ENCODE measurements around the gene UBE2D3.

Gene UBE2D3

DNA sequence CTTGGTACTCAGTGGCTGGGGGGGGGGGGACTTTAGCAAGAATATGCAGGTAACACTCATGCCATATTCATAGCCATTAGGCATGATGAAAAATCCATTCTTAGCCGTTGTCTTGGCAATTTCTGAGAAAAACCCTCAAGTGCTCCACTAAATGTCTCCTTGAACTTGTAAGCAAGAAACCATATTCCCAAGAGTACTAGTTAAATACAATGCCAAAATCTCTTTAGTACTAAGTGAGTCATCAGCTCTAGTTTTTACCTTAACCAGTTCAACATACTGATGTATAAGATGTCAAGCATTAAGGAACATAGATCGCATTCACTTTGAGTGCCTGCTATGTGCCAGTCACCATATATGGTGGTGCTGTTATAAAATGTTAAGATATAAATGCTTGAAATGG, 27.5 kb downstream of the UBE2D3 start:
- in situ Hi-C loops (cut with HindIII; ENCODE audit: low sequenced_read_pairs) = loop anchor here (5.0 kb wide), 1 partner anchor 178 kb away; no protein-coding TSS in a partner anchor

DNA sequence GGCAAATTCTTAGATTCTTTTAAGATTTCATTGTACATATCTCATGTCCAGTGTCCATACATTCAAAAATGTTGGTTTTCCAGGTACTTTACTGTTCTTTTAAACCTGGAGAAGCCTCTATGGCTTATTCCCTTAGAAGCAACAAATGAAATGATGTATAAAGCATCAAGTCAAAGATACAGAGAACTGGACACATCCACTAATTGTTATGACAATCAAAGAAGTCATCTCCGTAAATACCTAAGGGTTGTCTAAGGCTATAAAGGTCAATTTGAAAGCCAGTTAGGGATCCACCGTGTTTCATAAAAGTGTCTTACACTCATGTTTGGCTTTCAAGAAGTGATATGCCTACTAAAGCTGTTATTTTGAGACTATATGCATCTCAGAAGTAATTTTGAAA, 32.4 kb downstream of the UBE2D3 start:
- in situ Hi-C loops (cut with HindIII; ENCODE audit: low sequenced_read_pairs) = no loop called here

- in situ Hi-C loops (cut with HindIII; ENCODE audit: low sequenced_read_pairs) = no loop called here
Measured at GRCh38 chr4:102792361-102792936, 34.9 kb downstream of the UBE2D3 start.

DNA sequence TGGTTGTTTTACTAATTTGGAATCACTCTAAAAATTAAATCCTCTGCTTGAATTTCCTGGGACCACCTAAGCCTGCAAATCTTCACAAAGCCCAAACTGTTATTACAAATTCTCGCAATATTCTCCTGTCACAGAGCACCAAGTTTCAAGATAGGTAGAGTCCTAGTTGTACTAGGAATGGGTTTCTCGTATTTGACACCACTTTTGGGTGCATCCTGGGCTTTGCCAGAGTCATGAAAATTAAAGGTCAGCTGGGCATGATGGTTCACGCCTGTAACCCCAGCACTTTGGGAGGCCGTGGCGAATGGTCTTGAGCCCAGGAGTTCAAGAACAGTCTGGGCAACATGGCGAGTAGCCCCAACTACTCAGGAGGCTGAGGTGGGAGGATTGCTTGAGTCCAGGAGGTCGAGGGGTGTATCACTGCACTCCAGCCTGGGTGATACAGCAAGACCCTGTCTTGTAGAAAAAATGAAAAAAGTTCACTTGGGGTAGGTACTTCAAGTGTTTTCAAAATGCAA, 36.0 kb downstream of the UBE2D3 start:
- in situ Hi-C loops (cut with HindIII; ENCODE audit: low sequenced_read_pairs) = no loop called here

DNA sequence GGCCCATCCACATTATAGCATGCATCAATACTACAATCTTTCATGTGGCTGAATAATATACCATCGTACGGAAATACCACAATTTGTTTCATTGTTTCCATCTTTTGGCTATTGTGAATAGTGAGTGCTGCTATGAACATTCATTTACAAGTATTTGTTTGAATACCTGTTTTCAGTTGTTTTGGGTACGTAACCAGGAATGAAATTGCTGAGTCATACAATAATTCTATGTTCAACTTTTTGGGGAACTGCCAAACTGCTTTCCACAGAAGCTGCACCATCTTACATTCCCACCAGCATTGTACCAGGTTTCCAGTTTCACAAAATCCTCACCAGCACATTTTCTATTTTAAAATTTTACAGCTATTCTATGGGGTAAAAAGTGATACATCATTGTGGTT, 38.0 kb downstream of the UBE2D3 start:
- in situ Hi-C loops (cut with HindIII; ENCODE audit: low sequenced_read_pairs) = no loop called here

GRCh38 chr4:102787944-102788343, 39.4 kb downstream of the UBE2D3 start:
- in situ Hi-C loops (cut with HindIII; ENCODE audit: low sequenced_read_pairs) = no loop called here

DNA sequence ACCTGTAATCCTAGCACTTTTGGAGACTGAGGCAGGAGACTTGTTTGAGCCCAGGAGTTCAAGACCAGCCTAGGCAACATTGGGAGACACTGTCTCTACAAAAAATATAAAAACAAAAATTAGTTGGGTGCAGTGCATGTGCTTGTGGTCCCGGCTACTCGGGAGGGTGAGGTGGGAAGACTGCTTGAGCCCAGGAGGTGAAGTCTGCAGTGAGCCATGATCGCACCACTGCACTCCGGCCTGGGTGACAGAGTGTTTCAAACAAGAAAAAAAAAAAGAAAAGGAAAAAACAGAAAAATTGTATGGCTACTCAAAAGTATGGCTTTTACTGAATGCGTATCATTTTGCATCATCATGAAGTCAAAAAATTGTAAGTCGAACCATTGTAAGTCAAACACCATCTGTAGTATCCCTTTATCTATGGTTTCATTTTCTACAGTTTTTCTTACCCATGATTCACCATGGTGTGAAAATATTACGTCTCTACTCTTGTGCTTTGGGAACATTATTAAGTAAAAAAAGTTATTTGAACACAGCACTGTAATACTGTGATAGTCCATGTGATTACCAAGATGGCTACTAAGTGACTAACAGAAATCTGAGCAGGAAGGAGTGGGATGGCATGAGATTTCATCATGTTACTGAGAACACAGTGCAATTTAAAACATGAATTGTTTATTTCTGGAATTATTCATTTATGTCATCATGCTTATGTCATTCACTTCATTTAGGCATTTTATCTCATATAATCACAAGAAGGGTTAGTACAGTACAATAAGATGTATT, 40.1 kb downstream of the UBE2D3 start:
- in situ Hi-C loops (cut with HindIII; ENCODE audit: low sequenced_read_pairs) = no loop called here

DNA sequence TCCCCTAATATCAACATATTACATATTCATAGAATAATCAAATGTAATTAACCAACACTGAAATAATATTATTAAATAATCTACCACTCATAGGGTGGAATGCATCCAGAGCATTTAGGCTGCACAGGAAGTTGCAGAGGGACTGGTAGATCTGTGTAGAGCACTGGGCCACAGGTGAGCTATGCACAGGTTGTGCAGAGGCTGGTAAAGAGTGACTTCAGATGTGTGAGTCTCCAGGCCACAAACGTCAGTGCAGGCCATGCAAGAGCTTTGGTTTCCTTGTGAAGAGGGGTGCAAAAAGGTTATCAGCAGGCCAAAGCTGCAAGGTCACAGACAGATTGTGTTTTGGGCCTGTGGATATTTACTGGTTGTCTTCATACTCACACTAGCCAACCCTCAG, 41.1 kb downstream of the UBE2D3 start:
- in situ Hi-C loops (cut with HindIII; ENCODE audit: low sequenced_read_pairs) = no loop called here

- in situ Hi-C loops (cut with HindIII; ENCODE audit: low sequenced_read_pairs) = no loop called here
Measured at GRCh38 chr4:102783006-102783405, 44.3 kb downstream of the UBE2D3 start.

GRCh38 chr4:102781570-102781969, 45.8 kb downstream of the UBE2D3 start:
- in situ Hi-C loops (cut with HindIII; ENCODE audit: low sequenced_read_pairs) = no loop called here

DNA sequence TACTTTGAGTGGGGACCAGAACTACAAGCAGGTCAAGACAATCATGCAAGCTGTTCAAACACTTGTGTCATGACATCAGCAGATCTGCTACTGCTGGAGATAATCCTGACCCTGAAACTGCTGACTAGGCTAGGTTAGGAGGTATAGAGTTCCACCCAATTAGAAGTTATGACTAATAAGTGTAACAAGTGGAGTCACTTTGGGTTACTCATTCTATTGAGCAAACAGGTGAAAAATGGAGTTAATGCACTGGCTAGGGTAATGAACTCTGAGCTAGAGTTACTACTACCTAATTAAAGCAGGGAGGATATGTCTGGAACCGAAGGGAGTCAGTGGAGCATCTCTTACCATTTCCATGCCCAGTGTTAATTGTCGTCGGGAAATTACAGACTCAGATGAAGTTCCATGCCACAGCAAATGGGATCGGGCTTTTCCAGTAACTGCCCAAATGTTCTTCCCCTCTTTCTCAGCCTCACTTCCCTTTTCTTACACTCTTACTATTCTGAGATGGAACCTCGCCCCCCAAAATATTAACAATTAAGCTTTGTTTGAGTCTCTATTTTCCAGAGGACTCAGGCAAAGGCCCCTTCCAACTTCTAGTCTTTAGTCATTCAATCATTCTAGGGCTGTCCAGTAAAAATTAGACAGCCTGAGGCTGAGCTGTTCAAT, 46.7 kb downstream of the UBE2D3 start:
- in situ Hi-C loops (cut with HindIII; ENCODE audit: low sequenced_read_pairs) = no loop called here

DNA sequence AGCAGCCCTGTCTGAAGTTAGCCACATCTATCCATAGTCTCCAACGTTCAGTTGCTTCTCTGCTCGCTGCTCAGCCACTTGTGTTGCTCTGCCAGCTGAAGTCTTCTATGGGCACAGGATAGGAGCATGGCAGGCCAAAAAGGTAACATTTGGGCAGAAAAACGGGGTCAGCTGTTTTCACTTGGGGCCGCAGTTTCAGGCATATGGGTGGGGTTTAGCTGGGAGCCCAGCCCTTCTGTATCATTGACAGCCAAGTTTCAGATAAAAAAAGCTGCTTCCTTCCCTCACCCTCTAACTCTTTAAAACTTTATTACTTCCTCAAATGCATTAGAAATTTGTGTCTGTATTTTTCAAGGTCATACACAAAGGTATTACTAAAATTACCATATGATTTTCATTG, 48.1 kb downstream of the UBE2D3 start:
- in situ Hi-C loops (cut with HindIII; ENCODE audit: low sequenced_read_pairs) = no loop called here

GRCh38 chr4:102778720-102779119, 48.6 kb downstream of the UBE2D3 start:
- in situ Hi-C loops (cut with HindIII; ENCODE audit: low sequenced_read_pairs) = no loop called here

DNA sequence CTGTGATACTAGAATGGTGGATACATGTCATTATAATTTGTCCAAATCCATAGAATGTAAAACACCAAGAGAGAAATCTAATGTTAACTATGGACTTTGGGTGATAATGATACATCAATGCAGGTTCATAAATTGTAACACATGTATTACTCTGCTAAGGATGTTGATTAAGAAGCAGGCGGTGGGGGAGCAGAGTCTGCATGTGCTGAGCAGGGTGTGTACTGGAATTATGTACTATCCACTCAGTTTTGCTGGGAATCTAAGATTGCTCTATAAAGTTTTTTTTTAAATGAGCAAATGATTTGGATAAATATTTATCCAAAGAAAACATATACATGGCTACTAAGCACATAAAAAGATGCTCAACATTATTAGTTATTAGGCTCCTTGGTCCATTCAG, 51.5 kb downstream of the UBE2D3 start:
- in situ Hi-C loops (cut with HindIII; ENCODE audit: low sequenced_read_pairs) = no loop called here

DNA sequence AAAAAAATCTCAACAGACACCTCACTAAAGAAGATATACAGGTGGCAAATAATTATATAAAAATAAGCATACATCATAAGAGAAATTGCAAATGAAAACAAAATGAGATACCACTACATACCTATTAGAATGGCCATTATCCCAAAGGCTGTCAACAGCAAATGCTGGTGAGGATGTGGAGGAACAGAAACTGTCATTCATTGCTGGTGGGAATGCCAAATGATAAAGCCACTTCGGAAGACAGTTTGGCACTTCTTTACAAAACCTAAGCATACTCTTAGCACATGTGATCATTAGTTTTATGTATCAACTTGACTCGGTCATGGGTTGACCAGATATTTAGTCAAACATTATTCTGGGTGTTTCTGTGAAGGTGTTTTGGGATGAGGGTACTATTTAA, 53.1 kb downstream of the UBE2D3 start:
- in situ Hi-C loops (cut with HindIII; ENCODE audit: low sequenced_read_pairs) = no loop called here

- in situ Hi-C loops (cut with HindIII; ENCODE audit: low sequenced_read_pairs) = no loop called here
Measured at GRCh38 chr4:102772738-102773340, 54.5 kb downstream of the UBE2D3 start.

DNA sequence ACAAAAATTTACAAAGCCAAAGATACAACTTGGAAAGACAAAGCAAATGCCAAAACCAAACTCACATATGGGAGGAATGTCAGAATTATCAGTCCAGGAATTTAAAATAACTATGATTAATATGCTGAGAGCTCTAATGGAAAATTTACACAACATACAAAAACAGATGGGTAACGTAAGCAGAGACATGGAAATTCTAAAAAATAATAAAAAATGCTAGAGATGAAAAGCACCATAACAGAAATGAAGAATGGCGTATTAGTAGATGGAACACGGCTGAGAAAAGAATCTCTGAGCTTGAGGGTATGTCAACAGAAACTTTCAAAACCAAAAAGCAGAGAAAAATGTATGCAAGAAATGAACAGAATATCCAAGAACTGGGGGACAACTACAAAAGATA, 62.5 kb downstream of the UBE2D3 start:
- in situ Hi-C loops (cut with HindIII; ENCODE audit: low sequenced_read_pairs) = no loop called here

GRCh38 chr4:102761906-102762305, 65.4 kb downstream of the UBE2D3 start:
- in situ Hi-C loops (cut with HindIII; ENCODE audit: low sequenced_read_pairs) = no loop called here

DNA sequence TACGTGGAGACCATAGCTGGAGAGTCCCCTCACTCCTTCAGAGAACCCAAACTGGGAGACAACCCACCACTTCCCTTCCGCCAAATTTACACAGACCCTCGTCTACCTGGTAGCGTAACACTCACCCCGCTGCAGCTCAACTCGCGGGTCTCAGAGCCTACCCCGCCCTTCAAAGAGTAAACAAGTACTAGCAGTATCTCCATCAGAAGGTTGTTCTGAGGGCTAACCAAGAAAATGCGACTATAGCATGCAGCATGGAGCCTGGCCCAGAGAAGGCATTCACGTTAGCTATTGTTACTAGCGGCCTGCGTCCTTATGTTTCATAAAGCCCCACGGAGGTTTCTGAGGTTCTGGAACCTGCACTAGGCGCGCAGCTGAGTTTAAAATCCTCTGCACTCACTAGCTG, 66.1 kb downstream of the UBE2D3 start:
- in situ Hi-C loops (cut with HindIII; ENCODE audit: low sequenced_read_pairs) = no loop called here

DNA sequence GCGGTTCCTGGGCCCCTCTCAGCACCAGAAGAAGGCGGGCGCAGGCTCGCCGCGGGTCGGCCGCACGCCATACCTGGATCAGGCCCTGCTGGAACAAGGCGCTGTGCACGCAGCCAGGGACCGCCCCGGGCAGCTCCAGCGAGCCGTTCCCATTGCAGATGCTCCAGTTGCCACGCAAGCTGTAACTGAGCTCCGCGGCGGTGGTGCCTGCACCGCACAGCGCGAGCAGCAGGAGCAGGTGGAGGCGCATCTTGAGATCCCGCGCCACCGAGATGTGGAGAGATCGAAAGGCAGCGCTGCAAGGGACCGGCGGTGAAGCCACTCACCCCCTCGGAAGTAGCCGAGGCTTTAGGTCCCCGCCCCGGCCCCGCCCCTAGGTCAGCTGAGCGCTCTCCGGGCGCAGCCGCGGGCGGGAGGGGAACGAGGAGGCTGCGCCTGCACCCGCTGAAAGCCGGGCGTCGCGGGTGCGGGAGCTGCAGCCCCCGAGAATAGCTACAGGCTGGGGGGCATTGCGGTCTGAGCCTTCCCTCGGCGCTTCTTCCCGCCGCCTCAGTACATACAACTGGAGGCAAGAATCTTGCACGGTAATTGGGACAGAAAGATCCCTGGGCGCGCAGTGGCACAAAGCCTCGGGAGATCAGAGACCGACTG, 66.6 kb downstream of the UBE2D3 start, which contains the start of gene MANBA:
MANBA (minus strand) TSS at position 324 of the 651 bp plus-strand sequence; CDS start at position 250, 74 bp downstream.
- in situ Hi-C loops (cut with HindIII; ENCODE audit: low sequenced_read_pairs) = no loop called here

All from endothelial cell of hepatic sinusoid (primary cell).